Type B pancreatic cell (in vitro differentiated cells): ENCODE results near the gene ZNF697. TPM values are rescaled to one million over a fixed set of nuclear protein-coding genes. Genes with fewer than 3 reads are reported as not detected.

Experiments used
- DNase-seq: peaks from one replicate; pipeline ENCODE4 v3.0.0; 2021; ENCODE audit warnings: mixed read lengths; ENCODE audit not compliant: unreplicated experiment; ENCODE audit errors: extremely low spot score
- H3K27ac Mint-ChIP-seq: 2 replicates; pipeline ENCODE4 v1.8.0; 2021; ENCODE audit warnings: mild to moderate bottlenecking, mixed read lengths
- H3K27me3 Mint-ChIP-seq: 2 replicates; pipeline ENCODE4 v1.8.0; 2021; ENCODE audit warnings: mixed read lengths
- H3K36me3 Mint-ChIP-seq: 2 replicates; pipeline ENCODE4 v1.8.0; 2021; ENCODE audit warnings: mixed read lengths
- H3K4me1 Mint-ChIP-seq: one replicate; pipeline ENCODE4 v1.8.0; 2021; ENCODE audit warnings: mixed read lengths; ENCODE audit not compliant: unreplicated experiment
- H3K4me3 Mint-ChIP-seq: 2 replicates; pipeline ENCODE4 v1.8.0; 2021; ENCODE audit warnings: mild to moderate bottlenecking, mixed read lengths
- H3K9me3 Mint-ChIP-seq: 2 replicates; pipeline ENCODE4 v1.8.0; 2021; ENCODE audit warnings: mixed read lengths
- CTCF ChIP-seq: fragments of 200-600 bp; sonication (generic); conservative IDR thresholded peaks from 2 replicates; pipeline ENCODE4 v1.5.0; 2021; ENCODE audit warnings: antibody characterized with exemption, mild to moderate bottlenecking
- total RNA-seq: library from RNA; stranded (reverse); gene quantifications from 2 replicates; pipeline ENCODE4 v1.2.1, GENCODE V29; 2021; ENCODE audit warnings: low replicate concordance

ZNF697 gene
- total RNA-seq, 1 donor from 2014 or later = 11.8 TPM

GRCh38 chr1:119687434-119688079 is 39.5 kb upstream of the ZNF697 start:
- TF ChIP-seq CTCF = no peak
- no peaks in the 10 kb centered on the region for H3K27me3 Mint-ChIP-seq
- no peak overlapping the region for H3K4me3 Mint-ChIP-seq
- no peaks in the 10 kb centered on the region for H3K36me3 Mint-ChIP-seq
- peak overlapping the region; percentile 66 for H3K27ac Mint-ChIP-seq
- no peaks in the 10 kb centered on the region for H3K9me3 Mint-ChIP-seq
- DNase-seq = no peak
- peaks cover 10% of the 10 kb centered on the region for H3K4me1 Mint-ChIP-seq

GRCh38 chr1:119686661-119687060 is 38.6 kb upstream of the ZNF697 start:
- DNase-seq = no peak
- Mint-ChIP-seq H3K4me1 (peaks cover 10% of the 10 kb centered on the region), H3K9me3 (no peaks in the 10 kb centered on the region), H3K27ac (peak overlapping the region; percentile 66), H3K4me3 (peak overlapping the region; percentile 9), H3K27me3 (no peaks in the 10 kb centered on the region), H3K36me3 (no peaks in the 10 kb centered on the region)
- no peak for TF ChIP-seq CTCF

GRCh38 chr1:119683893-119684292 is 35.8 kb upstream of the ZNF697 start:
- TF ChIP-seq CTCF = no peak
- Mint-ChIP-seq H3K27me3 (no peaks in the 10 kb centered on the region), H3K4me1 (peaks cover 10% of the 10 kb centered on the region), H3K36me3 (no peaks in the 10 kb centered on the region), H3K4me3 (no peak overlapping the region), H3K27ac (peak overlapping the region; percentile 4), H3K9me3 (no peaks in the 10 kb centered on the region)
- no peak for DNase-seq

- Mint-ChIP-seq H3K36me3 (no peaks in the 10 kb centered on the region), H3K27ac (no peak overlapping the region), H3K4me3 (no peak overlapping the region), H3K4me1 (peaks cover 10% of the 10 kb centered on the region), H3K9me3 (no peaks in the 10 kb centered on the region), H3K27me3 (no peaks in the 10 kb centered on the region)
- DNase-seq = no peak
- TF ChIP-seq CTCF = no peak
Measured at GRCh38 chr1:119682141-119682540, 34.1 kb upstream of the ZNF697 start.

- Mint-ChIP-seq H3K4me1 (peaks cover 6% of the 10 kb centered on the region), H3K27me3 (no peaks in the 10 kb centered on the region), H3K36me3 (no peaks in the 10 kb centered on the region), H3K4me3 (no peak overlapping the region), H3K9me3 (no peaks in the 10 kb centered on the region), H3K27ac (no peak overlapping the region)
- no peak for DNase-seq
- TF ChIP-seq CTCF = no peak
Measured at GRCh38 chr1:119681560-119681959, 33.5 kb upstream of the ZNF697 start.
